ENCODE measurements around the gene VWA7.

The VWA7 gene

GRCh38 chr6:31778999-31779885 is 2.1 kb upstream of the VWA7 start:
- H3K27ac ChIP-seq, result no peak overlapping the region
- no peak for TF ChIP-seq CTCF (IDR thresholded peaks at IDR 0.05)
- DNase-seq (ENCODE audit: low spot score), result no peak
- H3K4me3 ChIP-seq, result no peak overlapping the region

- no peak overlapping the region for H3K4me3 ChIP-seq
- no peak overlapping the region for H3K27ac ChIP-seq
- no peak for DNase-seq (ENCODE audit: low spot score)
- no peak for TF ChIP-seq CTCF (IDR thresholded peaks at IDR 0.05)
These were observed 1.1 kb upstream of the VWA7 start for GRCh38 chr6:31778193-31778592.

GRCh38 chr6:31777667-31778050 is 531 bp upstream of the VWA7 start:
- Histone ChIP-seq H3K4me3 (no peak overlapping the region), H3K27ac (no peak overlapping the region)
- DNase-seq (ENCODE audit: low spot score), result no peak
- no peak for TF ChIP-seq CTCF (IDR thresholded peaks at IDR 0.05)

GRCh38 chr6:31776485-31776988 is 591 bp downstream of the VWA7 start:
- DNase-seq (ENCODE audit: low spot score), result no peak
- Histone ChIP-seq H3K27ac (no peak overlapping the region), H3K4me3 (peak overlapping the region; percentile 19)
- no peak for TF ChIP-seq CTCF (IDR thresholded peaks at IDR 0.05)

GRCh38 chr6:31775633-31776484 is 1.3 kb downstream of the VWA7 start:
- TF ChIP-seq CTCF (IDR thresholded peaks at IDR 0.05), result no peak

GRCh38 chr6:31775184-31775583 is 1.9 kb downstream of the VWA7 start:
- Histone ChIP-seq H3K27ac (no peak overlapping the region), H3K4me3 (no peak overlapping the region)
- TF ChIP-seq CTCF (IDR thresholded peaks at IDR 0.05), result no peak
- no peak for DNase-seq (ENCODE audit: low spot score)

More at GRCh38 chr6:31775633-31776484, 1.3 kb downstream of the VWA7 start:
- H3K4me3 ChIP-seq, result no peak overlapping the region
- no peak for DNase-seq (ENCODE audit: low spot score)
- H3K27ac ChIP-seq, result no peak overlapping the region

All from coronary artery (tissue), 2 donors.